ENCODE data around the gene ANKRD66.
"Not testable (repeated sequence)": the region's sequence is repeated elsewhere in the genome, so short reads cannot be mapped to it uniquely, and the experiment has no call there.

Gene ANKRD66

GRCh38 chr6:46746696-46747095 is at the start of gene ANKRD66:
Gene ANKRD66, plus strand, starts transcription at chr6:46746933. Its CDS starts 5,016 bp downstream, at chr6:46751949.
- DNase-seq, result no peak

- DNase-seq, result no peak
Measured at GRCh38 chr6:46699970-46700369, 46.8 kb upstream of the ANKRD66 start.

GRCh38 chr6:46704562-46704961 is 42.2 kb upstream of the ANKRD66 start:
- no peak for DNase-seq

- no peak for DNase-seq
Measured at GRCh38 chr6:46706464-46706863, 40.3 kb upstream of the ANKRD66 start.

- no peak for DNase-seq
Measured at GRCh38 chr6:46711491-46711890, 35.2 kb upstream of the ANKRD66 start.

GRCh38 chr6:46715141-46715540 is 31.6 kb upstream of the ANKRD66 start:
- DNase-seq, result no peak

- no peak for DNase-seq
Measured at GRCh38 chr6:46719099-46719498, 27.6 kb upstream of the ANKRD66 start.

- no peak for DNase-seq
Measured at GRCh38 chr6:46720401-46720800, 26.3 kb upstream of the ANKRD66 start.

- no peak for DNase-seq
Measured at GRCh38 chr6:46729787-46730326, 16.9 kb upstream of the ANKRD66 start.

- no peak for DNase-seq
Measured at GRCh38 chr6:46730921-46731461, 15.7 kb upstream of the ANKRD66 start.

GRCh38 chr6:46733341-46733801 is 13.4 kb upstream of the ANKRD66 start:
- DNase-seq, result no peak

GRCh38 chr6:46734867-46735719 is 11.6 kb upstream of the ANKRD66 start, which contains the start of gene PLA2G7:
Gene PLA2G7, minus strand, starts transcription at chr6:46735375. Its CDS starts 12,484 bp downstream, at chr6:46722891.
- DNase-seq, result no peak

GRCh38 chr6:46735720-46736031 is 11.1 kb upstream of the ANKRD66 start:
- DNase-seq, result no peak

- no peak for DNase-seq
Measured at GRCh38 chr6:46736906-46737305, 9.8 kb upstream of the ANKRD66 start.

- no peak for DNase-seq
Measured at GRCh38 chr6:46741482-46741881, 5.3 kb upstream of the ANKRD66 start.

- no peak for DNase-seq
Measured at GRCh38 chr6:46741910-46742309, 4.8 kb upstream of the ANKRD66 start.

GRCh38 chr6:46743425-46744158 is 3.1 kb upstream of the ANKRD66 start:
- DNase-seq, result no peak

GRCh38 chr6:46744159-46744725 is 2.5 kb upstream of the ANKRD66 start:
- DNase-seq, result not testable (repeated sequence)

GRCh38 chr6:46745973-46746372 is 760 bp upstream of the ANKRD66 start:
- DNase-seq, result no peak

GRCh38 chr6:46748940-46749503 is 2.3 kb downstream of the ANKRD66 start:
- no peak for DNase-seq

- no peak for DNase-seq
Measured at GRCh38 chr6:46749731-46750130, 3.0 kb downstream of the ANKRD66 start.

- no peak for DNase-seq
Measured at GRCh38 chr6:46751658-46752057, 4.9 kb downstream of the ANKRD66 start.

GRCh38 chr6:46755865-46756264 is 9.1 kb downstream of the ANKRD66 start:
- DNase-seq, result no peak
